Keratinocyte (primary cell): ENCODE data around the gene SHISA9. TPM values are rescaled to one million over a fixed set of nuclear protein-coding genes. Genes with fewer than 3 reads are reported as not detected.

ENCODE experiments used
- DNase-seq: peaks from one replicate; pipeline ENCODE4 v3.0.0-alpha.2; 2011; ENCODE audit warnings: low read depth, missing footprints, low spot score
- FAIRE-seq: peaks from 2 replicates; lab custom pipeline; 2011; peaks lifted over from hg19 to GRCh38; lab: Jason Lieb, UNC
- H2AFZ ChIP-seq: 2 replicates; pipeline ENCODE4 v1.6.0; 2012; ENCODE audit warnings: low read length, control low read depth, inconsistent platforms; ENCODE audit not compliant: control insufficient read depth
- H3K27ac ChIP-seq: 2 replicates; pipeline ENCODE4 v1.5.1; 2011; ENCODE audit warnings: low read length; ENCODE audit not compliant: control insufficient read depth, insufficient read depth
- H3K27me3 ChIP-seq: 3 replicates; pipeline ENCODE4 v1.6.0; 2011; ENCODE audit warnings: low read length; ENCODE audit not compliant: control insufficient read depth, insufficient read depth; ENCODE audit errors: extremely low read depth
- H3K36me3 ChIP-seq, 2 experiments: 2 replicates in 1 of 2; 3 replicates in 1 of 2; pipeline ENCODE4 v1.5.1; 2011; ENCODE audit warnings: low read length in 2 of 2, mild to moderate bottlenecking in 1 of 2; ENCODE audit not compliant: control insufficient read depth in 2 of 2, insufficient read depth in 2 of 2; ENCODE audit errors: extremely low read depth in 1 of 2
- H3K4me1 ChIP-seq: 3 replicates; pipeline ENCODE4 v1.5.1; 2011; ENCODE audit warnings: low read length; ENCODE audit not compliant: control insufficient read depth, insufficient read depth; ENCODE audit errors: extremely low read depth
- H3K4me2 ChIP-seq: 3 replicates; pipeline ENCODE4 v1.6.0; 2011; ENCODE audit warnings: low read depth, low read length; ENCODE audit not compliant: control insufficient read depth, insufficient read depth; ENCODE audit errors: extremely low read depth
- H3K4me3 ChIP-seq, 3 experiments: fragments of 200-600 bp in 1 of 3; sonication (generic) in 1 of 3; 2 replicates in 2 of 3; 3 replicates in 1 of 3; pipeline ENCODE4 v1.5.1; 2011 to 2016; ENCODE audit warnings: low read length in 3 of 3, mild to moderate bottlenecking in 3 of 3, control low read depth in 2 of 3, inconsistent platforms in 1 of 3, low read depth in 1 of 3, mixed read lengths in 1 of 3, mixed run types in 1 of 3, moderate library complexity in 1 of 3; ENCODE audit not compliant: control insufficient read depth in 2 of 3, insufficient read depth in 2 of 3; ENCODE audit errors: extremely low read depth in 1 of 3
- H3K79me2 ChIP-seq: 2 replicates; pipeline ENCODE4 v1.6.0; 2012; ENCODE audit warnings: low read length; ENCODE audit not compliant: control insufficient read depth, insufficient read depth
- H3K9ac ChIP-seq: 3 replicates; pipeline ENCODE4 v1.6.0; 2011; ENCODE audit warnings: low read length; ENCODE audit not compliant: control insufficient read depth, insufficient read depth; ENCODE audit errors: extremely low read depth
- H3K9me1 ChIP-seq: 3 replicates; pipeline ENCODE4 v1.6.0; 2011; ENCODE audit warnings: low read length; ENCODE audit not compliant: control insufficient read depth, insufficient read depth; ENCODE audit errors: extremely low read depth
- H3K9me3 ChIP-seq: 2 replicates; pipeline ENCODE4 v1.5.1; 2012; ENCODE audit warnings: low read depth, low read length; ENCODE audit not compliant: control insufficient read depth
- H4K20me1 ChIP-seq: 3 replicates; pipeline ENCODE4 v1.6.0; 2011; ENCODE audit warnings: low read length; ENCODE audit not compliant: control insufficient read depth, insufficient read depth; ENCODE audit errors: extremely low read depth
- CTCF ChIP-seq, 3 experiments: IDR thresholded peaks in 1 of 3; conservative IDR thresholded peaks in 1 of 3; optimal IDR thresholded peaks in 1 of 3; 2 replicates in 2 of 3; 3 replicates in 1 of 3; pipeline versions ENCODE3 to v1.5.1; 2011; ENCODE audit warnings: low read length in 3 of 3, mild to moderate bottlenecking in 3 of 3, moderate library complexity in 2 of 3, control low read depth in 1 of 3, inconsistent platforms in 1 of 3; ENCODE audit not compliant: insufficient read depth in 2 of 3; ENCODE audit errors: extremely low read depth in 1 of 3
- EZH2 ChIP-seq: IDR thresholded peaks from one replicate; pipeline ENCODE4 v1.6.1; 2012; ENCODE audit warnings: inconsistent platforms, mild to moderate bottlenecking, low read length, moderate library complexity
- dilution Hi-C: fragments of 300-500 bp; cut with MboI; formaldehyde crosslinking; loops from one replicate; pipeline ENCODE4 v1.7.0; 2020; ENCODE audit warnings: low sequenced_read_pairs; ENCODE audit not compliant: extremely low pct_ligation_motif_present
- polyA plus RNA-seq, 5 experiments: library from polyadenylated mRNA; depleted of rRNA in 3 of 5; stranded (reverse) in 3 of 5; stranded (forward) in 1 of 5; unstranded in 1 of 5; fragments of >200 nt; gene quantifications; 1 replicate in 1 of 5; 2 replicates in 3 of 5; 3 replicates in 1 of 5; pipeline versions ENCODE4 v1.2.1 to v1.2.3, GENCODE V29; 2011 to 2012; ENCODE audit warnings: missing spikeins in 2 of 5, low read depth in 1 of 5, low replicate concordance in 1 of 5

Gene SHISA9
- polyA plus RNA-seq, 1 donor (not counting 4 experiments of a cell fraction or from before 2014, with no cell fraction given) = 0.28 TPM

GRCh38 chr16:13077816-13078215 is 176.4 kb downstream of the SHISA9 start:
- Histone ChIP-seq H3K4me2 (no peak overlapping the region), H3K4me1 (no peaks in the 10 kb centered on the region), H3K79me2 (no peaks in the 10 kb centered on the region), H3K9ac (no peak overlapping the region), H3K9me3 (no peaks in the 10 kb centered on the region), H3K27me3 (no peaks in the 10 kb centered on the region), H3K36me3 (no peaks in the 10 kb centered on the region), H4K20me1 (no peaks in the 10 kb centered on the region), H3K4me3 (no peak overlapping the region), H3K9me1 (no peaks in the 10 kb centered on the region), H2AFZ (no peak overlapping the region), H3K27ac (no peak overlapping the region)
- dilution Hi-C loops = no loop called here
- no peak for DNase-seq
- FAIRE-seq = no peak
- no peak for TF ChIP-seq CTCF (optimal IDR thresholded peaks at IDR 0.05 in 1 of 3, IDR thresholded peaks at IDR 0.05 in 1 of 3, conservative IDR thresholded peaks at IDR 0.05 in 1 of 3; ENCODE audit: extremely low read depth in 1 of 3, insufficient read depth in 2 of 3, low read length in 3 of 3)
- no peak for TF ChIP-seq EZH2

GRCh38 chr16:13080531-13080930 is 179.1 kb downstream of the SHISA9 start:
- no peak overlapping the region for H3K4me2 ChIP-seq
- H3K36me3 ChIP-seq = no peaks in the 10 kb centered on the region
- FAIRE-seq (no peak), DNase-seq (no peak)
- H3K4me3 ChIP-seq = no peak overlapping the region
- no peak overlapping the region for H3K27ac ChIP-seq
- H4K20me1 ChIP-seq = no peaks in the 10 kb centered on the region
- H3K4me1 ChIP-seq = no peaks in the 10 kb centered on the region
- no peaks in the 10 kb centered on the region for H3K9me3 ChIP-seq
- no peaks in the 10 kb centered on the region for H3K79me2 ChIP-seq
- no peak overlapping the region for H2AFZ ChIP-seq
- no peaks in the 10 kb centered on the region for H3K27me3 ChIP-seq
- dilution Hi-C loops = no loop called here
- no peak overlapping the region for H3K9ac ChIP-seq
- no peak for TF ChIP-seq CTCF (optimal IDR thresholded peaks at IDR 0.05 in 1 of 3, IDR thresholded peaks at IDR 0.05 in 1 of 3, conservative IDR thresholded peaks at IDR 0.05 in 1 of 3; ENCODE audit: extremely low read depth in 1 of 3, insufficient read depth in 2 of 3, low read length in 3 of 3)
- no peak for TF ChIP-seq EZH2
- no peaks in the 10 kb centered on the region for H3K9me1 ChIP-seq
